Activated CD4-positive, alpha-beta T cell treated with anti-CD3 and anti-CD28 coated beads, Interleukin-2, amount 50 U/mL, for 4 hours (primary cell): ENCODE data around the gene CA5A.

Source experiments
- DNase-seq, 2 experiments: peaks; one replicate each; pipeline ENCODE4 v3.0.0-alpha.2; 2020

CA5A gene

GRCh38 chr16:87961623-87962022 is 25.3 kb upstream of the CA5A start:
- no peak for DNase-seq

- DNase-seq: no peak
Observed at GRCh38 chr16:87960852-87961251, 24.5 kb upstream of the CA5A start.

- no peak for DNase-seq
Observed at GRCh38 chr16:87960296-87960695, 24.0 kb upstream of the CA5A start.

GRCh38 chr16:87959391-87959990 is 23.2 kb upstream of the CA5A start:
- no peak for DNase-seq

GRCh38 chr16:87958632-87959031 is 22.3 kb upstream of the CA5A start:
- no peak for DNase-seq

GRCh38 chr16:87957296-87958094 is 21.2 kb upstream of the CA5A start:
- DNase-seq: no peak

- DNase-seq: peak; percentile 52 to 54
Observed at GRCh38 chr16:87956365-87957231, 20.3 kb upstream of the CA5A start.

- DNase-seq: no peak
Observed at GRCh38 chr16:87956098-87956364, 19.7 kb upstream of the CA5A start.

- DNase-seq: no peak
Observed at GRCh38 chr16:87955302-87956097, 19.2 kb upstream of the CA5A start.

GRCh38 chr16:87954826-87955225 is 18.5 kb upstream of the CA5A start:
- no peak for DNase-seq

- no peak for DNase-seq
Observed at GRCh38 chr16:87954361-87954760, 18.0 kb upstream of the CA5A start.

- no peak for DNase-seq
Observed at GRCh38 chr16:87953308-87954215, 17.2 kb upstream of the CA5A start.

GRCh38 chr16:87952751-87953150 is 16.4 kb upstream of the CA5A start:
- DNase-seq: no peak

GRCh38 chr16:87951552-87952538 is 15.5 kb upstream of the CA5A start:
- DNase-seq: peak in 1 of 2 experiments; percentile 23

- DNase-seq: peak; percentile 95 to 98
Observed at GRCh38 chr16:87950765-87951551, 14.6 kb upstream of the CA5A start, which contains the start of gene BANP. Gene BANP, plus strand, starts transcription at chr16:87951434. Its CDS starts 23,682 bp downstream, at chr16:87975116.

- DNase-seq: no peak
Observed at GRCh38 chr16:87949071-87949744, 12.9 kb upstream of the CA5A start.

GRCh38 chr16:87948735-87949070 is 12.4 kb upstream of the CA5A start:
- DNase-seq: no peak

- no peak for DNase-seq
Observed at GRCh38 chr16:87948119-87948545, 11.8 kb upstream of the CA5A start.
